ENCODE data around the gene MED16. TPM values are rescaled to one million over a fixed set of nuclear protein-coding genes. Genes with fewer than 3 reads are reported as not detected.

The MED16 gene
- total RNA-seq, 2 donors from 2014 or later = 60.4 to 64.1 TPM

DNA sequence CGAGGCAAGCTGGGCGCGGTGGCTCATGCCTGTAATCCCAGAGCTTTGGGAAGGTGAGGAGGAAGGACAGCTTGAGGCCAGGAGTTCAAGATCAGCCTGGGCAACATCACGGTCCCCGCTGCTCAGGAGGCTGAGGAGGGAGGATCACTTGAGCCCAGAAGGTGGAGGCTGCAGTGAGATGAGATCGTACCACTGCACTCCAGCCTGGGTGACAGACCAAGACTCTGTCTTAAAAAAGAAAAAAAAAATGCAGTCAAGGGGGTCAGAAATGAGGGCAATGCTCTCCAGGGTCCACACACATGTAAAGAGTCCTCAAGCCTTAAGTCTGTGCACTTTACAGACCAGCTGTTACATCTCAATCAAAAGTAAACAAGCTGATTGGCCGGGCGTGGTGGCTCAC lies 11.6 kb upstream of the MED16 start:
- no peak for ATAC-seq (replicated peaks)
- Mint-ChIP-seq H3K36me3 (ENCODE audit: low read depth) (peaks cover 49% of the 10 kb centered on the region), H3K9me3 (no peaks in the 10 kb centered on the region), H3K4me1 (peaks cover 6% of the 10 kb centered on the region), H3K4me3 (no peak overlapping the region), H3K27me3 (no peaks in the 10 kb centered on the region), H3K27ac (no peak overlapping the region)

DNA sequence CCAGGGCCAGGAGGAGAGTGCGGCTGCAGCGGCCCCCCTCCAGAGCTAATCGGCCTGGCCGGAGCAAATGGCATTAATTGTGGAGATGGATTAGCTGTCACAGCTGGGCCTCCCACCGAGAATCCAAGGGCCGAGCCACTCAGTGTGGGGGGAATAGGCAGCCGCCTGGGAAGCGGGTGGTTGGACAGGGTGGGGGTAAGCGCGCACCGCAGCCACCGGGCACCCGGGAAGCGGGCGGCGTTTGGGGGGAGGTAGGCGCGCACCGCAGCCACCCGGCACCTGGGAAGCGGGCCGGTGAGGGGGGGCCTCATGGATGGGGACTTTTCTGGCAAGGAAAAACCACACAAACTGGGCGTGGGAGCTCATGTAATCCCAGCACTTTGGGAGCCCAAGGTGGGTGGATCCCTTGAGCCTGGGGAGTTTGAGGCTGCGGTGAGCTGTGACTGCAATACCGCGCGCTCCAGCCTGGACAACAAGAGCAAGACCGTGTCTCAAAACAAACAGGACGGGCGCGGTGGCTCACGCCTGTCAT lies 10.3 kb upstream of the MED16 start:
- Mint-ChIP-seq H3K4me3 (no peak overlapping the region), H3K4me1 (no peaks in the 10 kb centered on the region), H3K27ac (no peak overlapping the region), H3K36me3 (ENCODE audit: low read depth) (peaks cover 47% of the 10 kb centered on the region), H3K27me3 (no peaks in the 10 kb centered on the region), H3K9me3 (no peaks in the 10 kb centered on the region)
- no peak for ATAC-seq (replicated peaks)

DNA sequence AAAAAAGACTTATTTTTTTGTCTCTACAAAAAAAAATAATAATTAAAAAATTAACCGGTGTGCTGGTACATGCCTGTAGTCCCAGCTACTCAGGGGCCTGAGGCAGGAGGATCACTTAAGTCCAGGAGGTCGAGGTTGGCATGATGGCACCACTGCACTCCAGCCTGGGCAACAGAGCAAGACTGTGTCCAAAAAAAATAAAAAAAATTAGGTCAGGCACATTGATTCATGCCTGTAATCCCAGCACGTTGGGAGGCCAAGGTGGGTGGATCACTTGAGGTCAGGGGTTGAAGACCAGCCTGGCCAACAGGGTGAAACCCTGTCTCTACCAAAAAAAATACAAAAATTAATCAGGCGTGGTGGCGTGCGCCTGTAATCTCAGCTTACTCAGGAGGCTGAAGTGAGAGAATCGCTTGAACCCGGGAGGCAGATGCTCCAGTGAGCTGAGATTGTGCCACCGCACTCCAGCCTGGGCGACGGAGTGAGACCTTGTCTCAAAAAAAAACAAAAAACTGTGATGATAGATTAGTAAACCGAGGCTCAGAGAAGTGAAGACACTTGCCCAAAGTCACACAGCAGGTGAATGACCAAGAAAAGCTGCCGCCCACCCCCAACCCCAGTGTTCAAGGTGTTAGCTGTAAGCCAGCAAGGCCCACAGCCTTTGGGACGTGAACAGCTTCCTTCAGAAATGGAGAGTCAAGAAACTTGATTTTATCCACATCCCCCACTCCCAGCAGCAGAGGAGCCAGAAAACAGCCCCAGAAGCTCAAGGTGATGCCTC lies 9.6 kb upstream of the MED16 start:
- Mint-ChIP-seq H3K9me3 (no peaks in the 10 kb centered on the region), H3K36me3 (ENCODE audit: low read depth) (peaks cover 53% of the 10 kb centered on the region), H3K27me3 (no peaks in the 10 kb centered on the region), H3K27ac (no peak overlapping the region), H3K4me1 (no peaks in the 10 kb centered on the region), H3K4me3 (no peak overlapping the region)
- no peak for ATAC-seq (replicated peaks)

DNA sequence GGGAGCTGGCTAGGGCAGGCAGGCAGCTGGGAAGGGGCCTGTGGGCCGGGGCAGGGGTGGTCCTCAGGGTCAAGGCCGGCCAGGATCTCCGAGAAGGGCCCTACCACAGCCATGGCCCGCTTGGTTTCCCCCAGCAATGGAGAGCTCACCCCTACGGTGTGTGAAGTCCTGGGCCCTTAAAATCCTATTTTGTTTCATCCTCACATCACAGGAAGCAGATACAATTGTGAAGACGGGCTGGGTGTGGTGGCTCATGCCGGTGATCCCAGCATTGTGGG lies 9.0 kb upstream of the MED16 start:
- Mint-ChIP-seq H3K36me3 (ENCODE audit: low read depth) (peaks cover 59% of the 10 kb centered on the region), H3K27ac (no peak overlapping the region), H3K27me3 (no peaks in the 10 kb centered on the region), H3K9me3 (no peaks in the 10 kb centered on the region), H3K4me3 (no peak overlapping the region), H3K4me1 (no peaks in the 10 kb centered on the region)
- no peak for ATAC-seq (replicated peaks)

DNA sequence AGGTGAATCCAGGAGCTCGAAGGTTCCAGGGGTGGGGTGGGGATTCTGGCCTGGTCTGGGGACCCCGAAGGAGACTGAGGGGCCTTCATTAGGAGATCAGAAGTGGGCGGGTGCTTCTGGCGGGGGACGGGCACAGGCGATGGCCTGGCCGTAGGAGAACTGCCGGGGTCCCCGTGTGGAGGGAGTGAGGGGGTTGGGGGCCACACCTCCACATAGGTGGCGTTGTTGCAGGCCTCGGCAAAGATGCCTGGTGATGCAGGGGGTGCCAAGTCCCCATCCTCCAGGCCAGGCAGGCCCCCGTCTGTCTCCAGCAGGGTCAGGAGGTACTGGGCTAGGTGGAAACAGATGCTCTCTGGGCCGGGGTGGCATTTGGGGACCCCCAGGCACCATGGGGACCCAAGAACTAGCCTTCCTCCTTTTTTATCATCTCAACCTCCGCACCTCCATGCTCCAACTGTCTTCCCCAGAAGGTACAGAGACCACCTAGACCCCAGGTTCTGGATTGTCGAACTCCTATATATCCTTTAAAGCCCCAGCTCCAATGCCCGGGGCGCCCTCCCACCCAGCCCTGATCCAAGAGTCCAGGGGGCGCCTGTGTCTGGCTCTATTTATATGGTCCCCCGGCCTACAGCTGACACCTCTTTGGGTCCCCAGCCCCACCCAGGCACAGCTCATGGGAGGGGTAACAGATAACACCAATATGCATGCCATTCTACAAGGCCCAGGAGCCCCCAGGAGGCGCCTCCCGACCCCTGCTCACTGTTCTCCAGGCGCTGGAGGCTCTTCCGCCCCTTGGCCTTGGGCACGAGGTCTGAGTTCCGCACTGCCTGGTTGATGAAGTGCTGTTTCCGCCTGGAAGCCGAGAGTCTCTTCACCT lies 8.5 kb upstream of the MED16 start:
- Mint-ChIP-seq H3K4me3 (no peak overlapping the region), H3K27ac (no peak overlapping the region)
- no peak for ATAC-seq (replicated peaks)

DNA sequence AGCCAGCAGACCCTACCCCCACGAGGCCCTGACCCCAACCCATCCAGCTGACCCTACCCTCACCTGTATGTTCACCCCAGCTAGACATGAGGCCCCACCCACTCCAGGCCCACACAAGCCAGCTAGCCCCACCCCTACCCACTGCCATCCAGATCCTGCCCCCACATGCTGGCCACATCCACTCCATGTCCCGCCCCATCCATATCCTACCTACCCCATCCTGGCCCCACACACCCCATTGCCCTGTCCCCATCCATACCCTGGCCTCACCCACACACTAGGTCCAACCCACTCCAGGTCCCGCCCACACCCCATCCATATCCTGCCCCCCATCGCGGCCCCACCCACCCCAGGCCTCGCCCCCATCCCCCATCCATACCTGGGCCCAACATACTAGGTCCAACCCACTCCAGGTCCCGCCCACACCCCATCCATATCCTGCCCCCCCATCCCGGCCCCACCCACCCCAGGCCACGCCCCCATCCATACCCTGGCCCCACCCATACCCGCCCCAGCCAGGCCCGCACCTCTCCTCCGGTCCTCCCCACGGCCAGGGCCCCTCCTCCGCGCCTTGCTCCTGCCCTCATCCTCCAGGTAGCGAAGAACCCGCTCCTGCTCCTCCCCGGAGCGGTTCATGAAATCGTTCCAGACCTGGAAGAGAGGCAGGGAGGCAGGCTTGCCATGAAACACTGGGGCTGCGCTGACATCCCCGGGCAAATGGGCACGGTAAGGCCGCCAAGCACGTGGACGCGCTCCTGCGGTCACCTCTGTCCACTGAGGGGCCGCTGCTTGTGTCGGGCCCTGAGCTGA lies 7.5 kb upstream of the MED16 start:
- Mint-ChIP-seq H3K4me1 (no peaks in the 10 kb centered on the region), H3K36me3 (ENCODE audit: low read depth) (peaks cover 68% of the 10 kb centered on the region), H3K9me3 (no peaks in the 10 kb centered on the region), H3K27me3 (no peaks in the 10 kb centered on the region), H3K27ac (no peak overlapping the region), H3K4me3 (no peak overlapping the region)
- ATAC-seq (replicated peaks) = peak; percentile 67

More for the DNA sequence above, 8.5 kb upstream of the MED16 start:
- Mint-ChIP-seq H3K36me3 (ENCODE audit: low read depth) (peaks cover 64% of the 10 kb centered on the region), H3K4me1 (no peaks in the 10 kb centered on the region), H3K27me3 (no peaks in the 10 kb centered on the region), H3K9me3 (no peaks in the 10 kb centered on the region)

DNA sequence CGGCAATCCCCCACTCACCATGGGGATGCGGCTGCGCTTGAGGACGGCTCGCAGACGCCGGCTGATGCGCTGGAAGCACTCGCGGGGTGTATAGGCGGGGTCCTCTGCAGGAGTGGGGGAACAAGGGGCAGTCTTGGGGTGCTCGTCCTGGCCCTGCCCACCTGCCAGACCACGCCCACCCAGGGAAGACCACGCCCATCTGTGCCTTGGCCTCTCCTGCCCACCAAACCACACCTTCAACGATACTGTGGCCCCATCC lies 7.0 kb upstream of the MED16 start:
- Mint-ChIP-seq H3K9me3 (no peaks in the 10 kb centered on the region), H3K27me3 (no peaks in the 10 kb centered on the region), H3K4me3 (no peak overlapping the region), H3K4me1 (no peaks in the 10 kb centered on the region), H3K36me3 (ENCODE audit: low read depth) (peaks cover 68% of the 10 kb centered on the region), H3K27ac (no peak overlapping the region)
- ATAC-seq (replicated peaks) = peak; percentile 38

DNA sequence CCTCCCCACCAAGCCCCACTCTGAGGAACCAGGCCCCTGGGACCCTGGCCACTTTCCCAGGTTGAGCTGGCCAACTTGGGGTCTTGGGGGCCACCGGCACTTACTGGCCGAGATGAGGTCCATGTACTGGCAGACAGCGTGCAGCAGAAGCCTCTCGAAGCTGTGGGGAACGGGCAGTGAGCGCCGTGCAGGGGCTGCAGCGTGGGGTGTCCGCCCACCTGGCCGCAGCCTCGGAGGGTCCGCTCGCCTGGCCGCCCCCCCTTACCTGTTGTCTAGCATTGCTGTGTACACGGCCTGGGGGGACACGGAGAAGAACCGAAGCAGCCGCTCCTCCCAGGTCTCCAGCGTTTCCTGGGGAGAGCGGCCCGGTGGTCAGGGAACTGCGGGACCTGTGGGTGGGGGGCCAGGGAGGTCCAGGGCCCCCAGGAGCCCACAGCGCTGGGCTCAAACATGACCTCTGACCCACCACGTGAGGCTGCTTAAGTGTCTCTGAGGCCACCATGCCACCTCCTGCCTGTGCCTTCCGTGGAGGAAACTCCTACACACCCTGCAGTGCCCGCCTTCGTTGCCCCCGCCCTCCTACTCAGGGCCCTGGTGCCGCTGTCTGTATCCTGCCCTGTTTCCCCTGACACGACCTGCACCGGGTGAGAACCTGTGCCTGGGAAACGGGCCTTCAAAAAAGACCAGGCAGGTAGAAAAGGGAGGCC lies 6.5 kb upstream of the MED16 start:
- H3K36me3 Mint-ChIP-seq (ENCODE audit: low read depth) = peaks cover 65% of the 10 kb centered on the region
- H3K27ac Mint-ChIP-seq = no peak overlapping the region
- H3K9me3 Mint-ChIP-seq = no peaks in the 10 kb centered on the region
- no peak overlapping the region for H3K4me3 Mint-ChIP-seq
- no peaks in the 10 kb centered on the region for H3K4me1 Mint-ChIP-seq
- H3K27me3 Mint-ChIP-seq = no peaks in the 10 kb centered on the region
- ATAC-seq (replicated peaks) = no peak

DNA sequence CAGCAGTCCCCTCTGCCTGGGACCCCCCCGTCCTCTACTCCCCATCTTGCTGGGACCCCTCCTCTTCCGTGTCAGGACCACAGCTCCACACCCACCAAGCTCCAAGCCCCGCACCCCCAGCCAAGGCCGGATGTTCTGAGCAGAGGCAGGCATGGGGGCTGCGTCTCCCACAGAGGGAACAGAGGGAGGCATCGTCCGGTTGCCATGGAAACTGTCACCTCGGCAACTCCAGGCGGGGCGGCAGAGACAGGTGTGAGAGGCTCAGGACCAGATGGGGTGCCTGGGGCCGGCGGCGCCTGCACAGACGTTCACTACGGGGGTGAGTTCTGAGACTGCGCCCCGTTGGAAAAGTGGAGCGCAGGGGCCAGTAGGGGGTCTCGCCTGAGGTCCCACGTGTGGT lies 5.7 kb upstream of the MED16 start:
- Mint-ChIP-seq H3K27ac (no peak overlapping the region), H3K27me3 (no peaks in the 10 kb centered on the region), H3K4me3 (no peak overlapping the region), H3K36me3 (ENCODE audit: low read depth) (peaks cover 59% of the 10 kb centered on the region), H3K9me3 (no peaks in the 10 kb centered on the region), H3K4me1 (no peaks in the 10 kb centered on the region)
- no peak for ATAC-seq (replicated peaks)

DNA sequence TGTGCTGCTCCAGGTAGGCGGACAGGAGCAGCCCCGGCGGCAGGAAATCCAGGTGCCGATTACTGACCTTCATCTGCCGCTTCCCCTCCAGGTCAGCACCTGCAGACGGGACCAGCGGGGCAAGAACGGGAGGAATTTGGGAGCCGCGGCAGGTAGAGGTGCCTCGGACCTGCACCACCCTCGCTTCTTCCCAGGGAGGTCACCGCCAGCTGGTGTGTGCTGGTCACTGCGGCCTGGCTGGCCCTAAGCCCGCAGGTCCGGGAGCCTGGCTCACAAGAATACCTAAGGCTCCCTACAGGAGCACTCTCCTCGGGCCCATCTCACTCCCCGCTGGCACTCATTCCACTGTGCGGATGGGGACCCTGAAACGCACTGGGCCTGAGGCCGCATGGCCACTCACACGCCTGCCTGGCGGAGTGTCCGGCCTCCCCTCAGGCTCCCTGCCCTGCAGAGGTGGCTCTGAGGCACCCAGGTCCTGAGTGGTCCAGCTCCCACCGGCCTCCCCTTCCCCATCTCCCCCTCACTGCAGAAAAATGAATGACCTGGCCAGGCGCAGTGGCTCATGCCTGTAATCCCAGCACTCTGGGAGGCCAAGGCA lies 4.6 kb upstream of the MED16 start:
- Mint-ChIP-seq H3K9me3 (no peaks in the 10 kb centered on the region), H3K27ac (no peak overlapping the region), H3K36me3 (ENCODE audit: low read depth) (peaks cover 62% of the 10 kb centered on the region), H3K27me3 (no peaks in the 10 kb centered on the region), H3K4me3 (no peak overlapping the region), H3K4me1 (peaks cover 5% of the 10 kb centered on the region)
- no peak for ATAC-seq (replicated peaks)

DNA sequence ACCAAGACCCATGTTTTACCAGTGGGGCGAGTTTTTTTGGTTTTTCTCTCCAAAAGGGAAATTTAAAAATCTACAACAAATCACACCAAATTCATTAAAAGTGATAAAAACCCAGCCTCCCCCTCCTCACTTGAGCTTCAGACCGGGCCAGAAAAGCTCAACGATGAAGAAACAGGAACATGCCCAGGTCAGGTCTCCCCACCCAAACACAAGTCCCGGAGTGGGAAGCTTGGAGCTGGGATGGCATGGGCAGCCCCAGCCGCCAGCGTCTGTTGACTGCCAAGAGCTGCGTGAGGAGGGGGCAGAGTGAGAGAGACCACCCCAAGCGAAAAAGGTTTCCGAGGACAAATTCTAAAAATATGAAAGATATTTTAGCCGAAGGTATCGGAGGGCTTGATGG lies 4.0 kb upstream of the MED16 start:
- H3K4me1 Mint-ChIP-seq = peaks cover 5% of the 10 kb centered on the region
- peaks cover 57% of the 10 kb centered on the region for H3K36me3 Mint-ChIP-seq (ENCODE audit: low read depth)
- no peak overlapping the region for H3K27ac Mint-ChIP-seq
- H3K4me3 Mint-ChIP-seq = no peak overlapping the region
- no peak for ATAC-seq (replicated peaks)
- H3K9me3 Mint-ChIP-seq = no peaks in the 10 kb centered on the region
- H3K27me3 Mint-ChIP-seq = no peaks in the 10 kb centered on the region

DNA sequence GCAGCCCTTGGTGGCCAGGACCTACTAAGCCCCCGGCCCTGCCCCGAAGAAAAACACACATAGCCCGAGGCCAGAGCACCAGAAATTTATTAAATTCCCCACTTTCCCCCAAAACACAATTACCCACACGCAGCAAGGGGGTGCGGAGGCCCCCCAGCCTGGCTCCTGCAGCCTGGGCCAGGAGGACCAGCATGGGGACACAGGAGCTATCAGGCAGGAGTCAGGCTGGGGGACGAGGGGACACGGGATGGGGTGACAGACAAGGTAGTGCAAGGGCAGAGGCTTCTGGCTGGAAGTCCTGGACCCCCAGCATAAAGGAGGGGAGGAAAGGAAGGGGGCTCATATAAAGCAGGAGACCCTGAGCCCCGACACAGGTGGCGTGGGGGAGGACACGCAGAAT lies 3.4 kb upstream of the MED16 start:
- no peaks in the 10 kb centered on the region for H3K27me3 Mint-ChIP-seq
- no peak for ATAC-seq (replicated peaks)
- peaks cover 5% of the 10 kb centered on the region for H3K4me1 Mint-ChIP-seq
- H3K4me3 Mint-ChIP-seq = no peak overlapping the region
- peaks cover 54% of the 10 kb centered on the region for H3K36me3 Mint-ChIP-seq (ENCODE audit: low read depth)
- no peaks in the 10 kb centered on the region for H3K9me3 Mint-ChIP-seq
- H3K27ac Mint-ChIP-seq = no peak overlapping the region

DNA sequence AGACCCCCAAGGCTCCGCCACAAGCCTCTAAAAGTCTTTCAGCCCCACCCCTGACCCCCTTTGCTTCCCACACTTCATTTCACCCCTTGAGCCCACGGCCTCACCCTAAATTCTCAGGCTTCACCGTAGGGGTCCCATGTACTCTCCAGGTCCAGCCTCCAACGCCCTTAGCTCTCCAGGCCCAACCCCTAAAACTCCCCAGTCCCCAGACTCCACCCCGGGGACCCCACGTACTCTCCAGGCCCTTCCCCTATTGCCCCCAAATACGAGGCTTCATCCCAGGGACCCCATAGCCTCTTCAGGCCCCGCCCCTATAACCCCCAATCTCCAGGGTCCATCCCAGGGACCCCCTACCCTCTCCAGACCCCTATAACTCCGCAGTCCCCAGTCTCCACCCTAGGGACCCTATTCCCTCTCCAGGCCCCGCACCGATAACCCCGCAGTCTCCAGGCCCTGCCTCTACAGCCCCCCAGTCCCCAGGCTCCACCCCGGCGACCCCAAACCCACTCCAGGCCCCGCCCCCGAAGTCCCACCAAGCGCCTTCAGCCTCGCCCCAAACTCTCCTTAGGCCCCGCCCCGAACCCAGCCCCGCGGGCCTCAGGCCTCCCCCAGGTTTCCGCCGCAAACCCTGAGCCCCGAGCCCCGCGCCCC lies 619 bp downstream of the MED16 start:
- Mint-ChIP-seq H3K27me3 (no peaks in the 10 kb centered on the region), H3K9me3 (no peaks in the 10 kb centered on the region), H3K36me3 (ENCODE audit: low read depth) (peaks cover 38% of the 10 kb centered on the region), H3K27ac (peak overlapping the region; percentile 99), H3K4me3 (peak overlapping the region; percentile 85), H3K4me1 (peaks cover 5% of the 10 kb centered on the region)
- ATAC-seq (replicated peaks) = no peak
